Prostate gland (tissue), 2 donors: ENCODE results near the gene TMEM150C.

ENCODE experiments used
- CTCF ChIP-seq, 4 experiments: fragments of 200-600 bp in 2 of 4; fragments of 450-650 bp in 2 of 4; sonication (generic) in 2 of 4; IDR thresholded peaks; 1 replicate in 3 of 4; 2 replicates in 1 of 4; pipeline ENCODE4 v1.5.1; 2016 to 2019; ENCODE audit warnings: antibody characterized with exemption in 4 of 4, mild to moderate bottlenecking in 2 of 4, moderate library complexity in 2 of 4
- POLR2A ChIP-seq: fragments of 450-650 bp; IDR thresholded peaks from one replicate; pipeline ENCODE4 v1.6.1; 2016; ENCODE audit warnings: antibody characterized with exemption, mild to moderate bottlenecking

GRCh38 chr4:82489987-82490386 lies 71.8 kb downstream of the TMEM150C start:
- TF ChIP-seq CTCF (IDR thresholded peaks at IDR 0.05): no peak
- TF ChIP-seq POLR2A: no peak
